ENCODE results near the gene MAP2K5.

- no peak for TF ChIP-seq CTCF (IDR thresholded peaks at IDR 0.05)
- no peak for TF ChIP-seq POLR2A (IDR thresholded peaks at IDR 0.05)
- no peak for TF ChIP-seq EP300 (IDR thresholded peaks at IDR 0.05)
Observed at GRCh38 chr15:67809441-67809840, 266.9 kb downstream of the MAP2K5 start.

All from tibial nerve (tissue), 4 donors.